ENCODE data around the gene OCA2.

DNA sequence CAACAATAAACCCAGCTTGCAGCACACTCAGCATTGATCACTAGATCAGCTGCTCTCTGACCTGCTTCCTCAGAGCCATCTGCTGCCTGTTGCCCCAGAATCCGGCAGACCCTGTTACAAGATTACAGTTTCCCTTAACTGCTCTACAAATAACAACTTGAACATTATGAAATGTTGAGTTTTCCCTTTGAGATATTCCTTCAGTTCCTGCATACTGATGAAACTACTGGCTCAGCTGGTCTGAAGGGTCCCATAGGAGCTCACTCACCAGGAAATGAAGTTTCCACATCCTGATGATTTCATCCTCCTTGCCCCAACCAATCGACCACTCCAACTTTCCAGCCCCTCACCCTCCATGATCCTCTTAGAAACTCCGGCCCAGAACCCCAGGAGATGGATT lies 281.9 kb downstream of the OCA2 start:
- TF ChIP-seq, protein P1, sequence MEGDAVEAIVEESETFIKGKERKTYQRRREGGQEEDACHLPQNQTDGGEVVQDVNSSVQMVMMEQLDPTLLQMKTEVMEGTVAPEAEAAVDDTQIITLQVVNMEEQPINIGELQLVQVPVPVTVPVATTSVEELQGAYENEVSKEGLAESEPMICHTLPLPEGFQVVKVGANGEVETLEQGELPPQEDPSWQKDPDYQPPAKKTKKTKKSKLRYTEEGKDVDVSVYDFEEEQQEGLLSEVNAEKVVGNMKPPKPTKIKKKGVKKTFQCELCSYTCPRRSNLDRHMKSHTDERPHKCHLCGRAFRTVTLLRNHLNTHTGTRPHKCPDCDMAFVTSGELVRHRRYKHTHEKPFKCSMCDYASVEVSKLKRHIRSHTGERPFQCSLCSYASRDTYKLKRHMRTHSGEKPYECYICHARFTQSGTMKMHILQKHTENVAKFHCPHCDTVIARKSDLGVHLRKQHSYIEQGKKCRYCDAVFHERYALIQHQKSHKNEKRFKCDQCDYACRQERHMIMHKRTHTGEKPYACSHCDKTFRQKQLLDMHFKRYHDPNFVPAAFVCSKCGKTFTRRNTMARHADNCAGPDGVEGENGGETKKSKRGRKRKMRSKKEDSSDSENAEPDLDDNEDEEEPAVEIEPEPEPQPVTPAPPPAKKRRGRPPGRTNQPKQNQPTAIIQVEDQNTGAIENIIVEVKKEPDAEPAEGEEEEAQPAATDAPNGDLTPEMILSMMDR (optimal IDR thresholded peaks at IDR 0.05 in 1 of 3, IDR thresholded peaks at IDR 0.05 in 1 of 3, conservative IDR thresholded peaks at IDR 0.05 in 1 of 3; ENCODE audit: extremely low read depth in 1 of 3, insufficient read depth in 2 of 3, low read length in 3 of 3): no peak
- no peak for TF ChIP-seq EZH2 (IDR thresholded peaks at IDR 0.05; ENCODE audit: low read length)
